Neural progenitor cell (in vitro differentiated cells): ENCODE results near the gene AIFM2.

Experiments used
- CTCF ChIP-seq: fragments of 200-600 bp; sonication (generic); IDR thresholded peaks from 2 replicates; pipeline ENCODE4 v1.5.1; 2017; ENCODE audit warnings: antibody characterized with exemption, mild to moderate bottlenecking
- EZH2 ChIP-seq: fragments of 200-600 bp; sonication (generic); IDR thresholded peaks from 2 replicates; pipeline ENCODE4 v1.6.1; 2017; ENCODE audit warnings: antibody characterized with exemption, mild to moderate bottlenecking, moderate library complexity
- EZH2phosphoT487 ChIP-seq: fragments of 200-600 bp; sonication (generic); IDR thresholded peaks from 2 replicates; pipeline ENCODE4 v1.6.1; 2017; ENCODE audit warnings: antibody characterized with exemption

GRCh38 chr10:70090951-70091350 lies 41.7 kb downstream of the AIFM2 start:
- TF ChIP-seq CTCF (no peak), EZH2 (no peak), EZH2phosphoT487 (no peak)
